ENCODE data around the gene ANKRD24.
"Not testable (repeated sequence)": the region's sequence is repeated elsewhere in the genome, so short reads cannot be mapped to it uniquely, and the experiment has no call there.

ANKRD24 gene

DNA sequence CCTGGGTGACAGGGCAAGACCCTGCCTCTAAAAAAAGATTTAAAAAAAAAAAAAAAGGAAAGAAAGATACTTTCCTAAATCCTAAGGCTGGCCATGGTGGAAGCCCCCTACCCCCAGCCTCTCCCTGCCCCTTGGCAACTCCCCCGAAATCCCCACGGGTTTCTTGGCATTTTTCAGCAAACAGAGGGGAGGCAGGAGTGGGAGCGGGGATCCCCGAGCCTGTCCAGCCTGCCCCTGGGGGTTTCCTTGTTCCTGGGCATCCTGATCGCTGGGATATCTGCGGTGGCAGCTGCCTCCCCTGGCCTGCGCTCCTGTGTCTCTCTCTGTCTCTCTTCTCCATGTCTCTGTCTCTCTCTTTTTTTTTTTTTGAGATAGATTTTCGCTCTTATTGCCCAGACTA, 43.4 kb downstream of the ANKRD24 start:
- TF ChIP-seq CTCF (IDR thresholded peaks at IDR 0.05; ENCODE audit: low read length, missing control alignments), result no peak
- H3K4me3 ChIP-seq (replicated peaks; ENCODE audit: low read depth, low read length), result no peak overlapping the region
- DNase-seq (ENCODE audit: low read depth), result no peak

- H3K4me3 ChIP-seq (replicated peaks; ENCODE audit: low read depth, low read length), result no peak overlapping the region
- DNase-seq (ENCODE audit: low read depth), result no peak
- no peak for TF ChIP-seq CTCF (IDR thresholded peaks at IDR 0.05; ENCODE audit: low read length, missing control alignments)
These were observed 45.3 kb downstream of the ANKRD24 start for GRCh38 chr19:4227771-4228170.

DNA sequence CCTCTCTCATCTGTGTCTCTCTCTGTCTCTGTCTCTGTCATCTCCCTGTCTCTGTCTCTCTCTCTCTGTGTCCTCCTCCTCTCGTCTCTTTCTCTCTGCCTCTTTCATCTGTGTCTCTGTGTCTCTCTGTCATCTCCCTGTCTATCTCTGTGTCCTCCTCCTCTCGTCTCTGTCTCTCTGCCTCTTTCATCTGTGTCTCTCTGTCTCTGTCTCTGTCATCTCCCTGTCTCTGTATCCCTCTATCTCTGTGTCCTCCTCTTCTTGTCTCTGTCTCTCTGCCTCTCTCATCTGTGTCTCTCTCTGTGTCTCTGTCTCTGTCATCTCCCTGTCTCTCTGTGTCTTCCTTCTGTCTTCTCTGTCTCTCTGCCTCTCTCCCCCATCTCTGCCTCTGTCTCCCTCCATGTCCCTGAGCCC, 46.3 kb downstream of the ANKRD24 start:
- TF ChIP-seq CTCF (IDR thresholded peaks at IDR 0.05; ENCODE audit: low read length, missing control alignments), result no peak
- no peak for DNase-seq (ENCODE audit: low read depth)
- no peak overlapping the region for H3K4me3 ChIP-seq (replicated peaks; ENCODE audit: low read depth, low read length)

GRCh38 chr19:4229179-4229931, 46.9 kb downstream of the ANKRD24 start, which contains the start of gene EBI3:
TSS of gene EBI3 (plus strand) at chr19:4229523. CDS start at chr19:4229551, 28 bp downstream.
- no peak for TF ChIP-seq CTCF (IDR thresholded peaks at IDR 0.05; ENCODE audit: low read length, missing control alignments)
- no peak within 1 kb of the TSS for H3K4me3 ChIP-seq (replicated peaks; ENCODE audit: low read depth, low read length)
- peak; percentile 63 for DNase-seq (ENCODE audit: low read depth)

- DNase-seq (ENCODE audit: low read depth); H3K4me3 ChIP-seq (replicated peaks; ENCODE audit: low read depth, low read length): not testable (repeated sequence)
These were observed 47.7 kb downstream of the ANKRD24 start for GRCh38 chr19:4230237-4230636.

DNA sequence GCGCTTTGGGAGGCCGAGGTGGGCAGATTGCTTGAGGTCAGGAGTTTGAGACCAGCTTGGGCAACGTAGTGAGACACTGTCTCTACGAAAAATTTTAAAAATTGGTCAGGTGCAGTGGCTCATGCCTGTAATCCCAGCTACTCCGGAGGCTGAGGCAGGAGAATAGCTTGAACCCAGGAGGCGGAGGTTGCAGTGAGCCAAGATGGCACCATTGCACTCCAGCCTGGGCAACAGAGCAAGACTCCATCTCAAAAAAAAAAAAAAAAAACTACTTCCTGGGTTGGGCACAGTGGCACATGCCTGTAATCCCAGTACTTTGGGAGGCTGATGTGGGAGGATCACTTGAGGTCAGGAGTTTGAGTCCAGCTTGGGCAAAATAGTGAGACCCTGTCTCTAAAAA, 49.0 kb downstream of the ANKRD24 start:
- not testable (repeated sequence) for H3K4me3 ChIP-seq (replicated peaks; ENCODE audit: low read depth, low read length); DNase-seq (ENCODE audit: low read depth)

- DNase-seq (ENCODE audit: low read depth); H3K4me3 ChIP-seq (replicated peaks; ENCODE audit: low read depth, low read length): not testable (repeated sequence)
These were observed 49.6 kb downstream of the ANKRD24 start for GRCh38 chr19:4232139-4232538.

GRCh38 chr19:4232614-4233281, 50.3 kb downstream of the ANKRD24 start:
- no peak overlapping the region for H3K4me3 ChIP-seq (replicated peaks; ENCODE audit: low read depth, low read length)
- DNase-seq (ENCODE audit: low read depth), result no peak
- no peak for TF ChIP-seq CTCF (IDR thresholded peaks at IDR 0.05; ENCODE audit: low read length, missing control alignments)
